ENCODE measurements around the gene TMEM18.

The TMEM18 gene

GRCh38 chr2:694906-695510 is 17.8 kb upstream of the TMEM18 start:
- TF ChIP-seq POLR2AphosphoS5 (IDR thresholded peaks at IDR 0.05; ENCODE audit: low read depth, low read length) (no peak), TAF1 (IDR thresholded peaks at IDR 0.05; ENCODE audit: low read depth, low read length) (no peak), SPI1 (IDR thresholded peaks at IDR 0.05; ENCODE audit: low read depth, low read length) (no peak)
- no peak for FAIRE-seq
- DNase-seq (ENCODE audit: insufficient read length, low spot score) = no peak

- FAIRE-seq = no peak
Measured at GRCh38 chr2:694174-694573, 17.0 kb upstream of the TMEM18 start.

GRCh38 chr2:693606-694005 is 16.4 kb upstream of the TMEM18 start:
- no peak for TF ChIP-seq POU2F2 (IDR thresholded peaks at IDR 0.05; ENCODE audit: low read depth, low read length)
- no peak for TF ChIP-seq POLR2AphosphoS5 (IDR thresholded peaks at IDR 0.05; ENCODE audit: low read depth, low read length)
- no peak for DNase-seq (ENCODE audit: insufficient read length, low spot score)
- no peak for FAIRE-seq

More at GRCh38 chr2:694174-694573, 17.0 kb upstream of the TMEM18 start:
- TF ChIP-seq PAX5 (IDR thresholded peaks at IDR 0.05; ENCODE audit: insufficient read depth, low read length, severe bottlenecking) (no peak), TAF1 (IDR thresholded peaks at IDR 0.05; ENCODE audit: low read depth, low read length) (no peak), SPI1 (IDR thresholded peaks at IDR 0.05; ENCODE audit: low read depth, low read length) (no peak), POU2F2 (IDR thresholded peaks at IDR 0.05; ENCODE audit: low read depth, low read length) (no peak), POLR2A (IDR thresholded peaks at IDR 0.05; ENCODE audit: low read depth, low read length) (no peak), POLR2AphosphoS5 (IDR thresholded peaks at IDR 0.05; ENCODE audit: low read depth, low read length) (no peak)
- no peak for DNase-seq (ENCODE audit: insufficient read length, low spot score)

GRCh38 chr2:692767-693166 is 15.6 kb upstream of the TMEM18 start:
- no peak for DNase-seq (ENCODE audit: insufficient read length, low spot score)
- FAIRE-seq = no peak
- TF ChIP-seq POU2F2 (IDR thresholded peaks at IDR 0.05; ENCODE audit: low read depth, low read length) (no peak), POLR2A (IDR thresholded peaks at IDR 0.05; ENCODE audit: low read depth, low read length) (no peak), TAF1 (IDR thresholded peaks at IDR 0.05; ENCODE audit: low read depth, low read length) (no peak), POLR2AphosphoS5 (IDR thresholded peaks at IDR 0.05; ENCODE audit: low read depth, low read length) (no peak), SPI1 (IDR thresholded peaks at IDR 0.05; ENCODE audit: low read depth, low read length) (no peak), PAX5 (IDR thresholded peaks at IDR 0.05; ENCODE audit: insufficient read depth, low read length, severe bottlenecking) (no peak)

- TF ChIP-seq PAX5 (IDR thresholded peaks at IDR 0.05; ENCODE audit: insufficient read depth, low read length, severe bottlenecking) = no peak
- TF ChIP-seq POLR2A (IDR thresholded peaks at IDR 0.05; ENCODE audit: low read depth, low read length) = no peak
- no peak for TF ChIP-seq POU2F2 (IDR thresholded peaks at IDR 0.05; ENCODE audit: low read depth, low read length)
- TF ChIP-seq TAF1 (IDR thresholded peaks at IDR 0.05; ENCODE audit: low read depth, low read length) = no peak
- TF ChIP-seq POLR2AphosphoS5 (IDR thresholded peaks at IDR 0.05; ENCODE audit: low read depth, low read length) = no peak
- no peak for TF ChIP-seq SPI1 (IDR thresholded peaks at IDR 0.05; ENCODE audit: low read depth, low read length)
- DNase-seq (ENCODE audit: insufficient read length, low spot score) (no peak), FAIRE-seq (no peak)
Measured at GRCh38 chr2:691821-692761, 14.9 kb upstream of the TMEM18 start.

GRCh38 chr2:690799-691198 is 13.6 kb upstream of the TMEM18 start:
- TF ChIP-seq PAX5 (IDR thresholded peaks at IDR 0.05; ENCODE audit: insufficient read depth, low read length, severe bottlenecking) (no peak), SPI1 (IDR thresholded peaks at IDR 0.05; ENCODE audit: low read depth, low read length) (no peak), POU2F2 (IDR thresholded peaks at IDR 0.05; ENCODE audit: low read depth, low read length) (no peak), POLR2A (IDR thresholded peaks at IDR 0.05; ENCODE audit: low read depth, low read length) (no peak), TAF1 (IDR thresholded peaks at IDR 0.05; ENCODE audit: low read depth, low read length) (no peak), POLR2AphosphoS5 (IDR thresholded peaks at IDR 0.05; ENCODE audit: low read depth, low read length) (no peak)
- no peak for FAIRE-seq
- DNase-seq (ENCODE audit: insufficient read length, low spot score) = no peak

GRCh38 chr2:689877-690510 is 12.8 kb upstream of the TMEM18 start:
- DNase-seq (ENCODE audit: insufficient read length, low spot score) (no peak), FAIRE-seq (no peak)
- TF ChIP-seq TAF1 (IDR thresholded peaks at IDR 0.05; ENCODE audit: low read depth, low read length) (no peak), POU2F2 (IDR thresholded peaks at IDR 0.05; ENCODE audit: low read depth, low read length) (no peak)

- DNase-seq (ENCODE audit: insufficient read length, low spot score) (no peak), FAIRE-seq (no peak)
Measured at GRCh38 chr2:689237-689636, 12.0 kb upstream of the TMEM18 start.

GRCh38 chr2:688504-689076 is 11.4 kb upstream of the TMEM18 start:
- no peak for TF ChIP-seq PAX5 (IDR thresholded peaks at IDR 0.05; ENCODE audit: insufficient read depth, low read length, severe bottlenecking)
- TF ChIP-seq TAF1 (IDR thresholded peaks at IDR 0.05; ENCODE audit: low read depth, low read length) = no peak
- FAIRE-seq = no peak
- DNase-seq (ENCODE audit: insufficient read length, low spot score) = no peak

More at GRCh38 chr2:689237-689636, 12.0 kb upstream of the TMEM18 start:
- no peak for TF ChIP-seq POU2F2 (IDR thresholded peaks at IDR 0.05; ENCODE audit: low read depth, low read length)
- TF ChIP-seq PAX5 (IDR thresholded peaks at IDR 0.05; ENCODE audit: insufficient read depth, low read length, severe bottlenecking) = no peak
- no peak for TF ChIP-seq POLR2A (IDR thresholded peaks at IDR 0.05; ENCODE audit: low read depth, low read length)
- TF ChIP-seq POLR2AphosphoS5 (IDR thresholded peaks at IDR 0.05; ENCODE audit: low read depth, low read length) = no peak
- no peak for TF ChIP-seq TAF1 (IDR thresholded peaks at IDR 0.05; ENCODE audit: low read depth, low read length)
- no peak for TF ChIP-seq SPI1 (IDR thresholded peaks at IDR 0.05; ENCODE audit: low read depth, low read length)
